DMS114 treated with DMSO at 0.1 percent for 48 hours (cell line): ENCODE measurements around the gene LSR.

Experiments
- DNase-seq: peaks from one replicate; lab custom pipeline; 2025; ENCODE audit not compliant: unreplicated experiment; lab: John Stamatoyannopoulos, UW

Gene LSR

GRCh38 chr19:35298561-35298972 is 49.8 kb downstream of the LSR start:
- no peak for DNase-seq

- DNase-seq = no peak
These were observed 50.9 kb downstream of the LSR start for GRCh38 chr19:35299523-35300338.

GRCh38 chr19:35300339-35300649 is 51.5 kb downstream of the LSR start:
- no peak for DNase-seq

GRCh38 chr19:35301961-35302360 is 53.2 kb downstream of the LSR start:
- DNase-seq = no peak

- DNase-seq = no peak
These were observed 53.6 kb downstream of the LSR start for GRCh38 chr19:35302446-35302845.

GRCh38 chr19:35303357-35303915 is 54.6 kb downstream of the LSR start:
- no peak for DNase-seq

- no peak for DNase-seq
These were observed 55.2 kb downstream of the LSR start for GRCh38 chr19:35304036-35304435.

- DNase-seq = no peak
These were observed 56.4 kb downstream of the LSR start for GRCh38 chr19:35305181-35305580.

- DNase-seq = no peak
These were observed 57.9 kb downstream of the LSR start for GRCh38 chr19:35306473-35307246.

GRCh38 chr19:35307931-35308330 is 59.1 kb downstream of the LSR start:
- no peak for DNase-seq

- DNase-seq = no peak
These were observed 60.1 kb downstream of the LSR start for GRCh38 chr19:35308910-35309309.

- DNase-seq = no peak
These were observed 60.9 kb downstream of the LSR start for GRCh38 chr19:35309481-35310279.

- no peak for DNase-seq
These were observed 61.5 kb downstream of the LSR start for GRCh38 chr19:35310331-35310730.

- no peak for DNase-seq
These were observed 62.1 kb downstream of the LSR start for GRCh38 chr19:35310811-35311465.

GRCh38 chr19:35311901-35312665 is 63.3 kb downstream of the LSR start:
- DNase-seq = no peak

- no peak for DNase-seq
These were observed 64.8 kb downstream of the LSR start for GRCh38 chr19:35313587-35313986.

GRCh38 chr19:35314031-35314430 is 65.2 kb downstream of the LSR start:
- no peak for DNase-seq

GRCh38 chr19:35314858-35315470 is 66.2 kb downstream of the LSR start:
- no peak for DNase-seq

- no peak for DNase-seq
These were observed 67.1 kb downstream of the LSR start for GRCh38 chr19:35315883-35316282.

- no peak for DNase-seq
These were observed 67.8 kb downstream of the LSR start for GRCh38 chr19:35316560-35316959.
